ENCODE results near the gene GANAB.
"Not testable (repeated sequence)": the region's sequence is repeated elsewhere in the genome, so short reads cannot be mapped to it uniquely, and the experiment has no call there.

GANAB gene

DNA sequence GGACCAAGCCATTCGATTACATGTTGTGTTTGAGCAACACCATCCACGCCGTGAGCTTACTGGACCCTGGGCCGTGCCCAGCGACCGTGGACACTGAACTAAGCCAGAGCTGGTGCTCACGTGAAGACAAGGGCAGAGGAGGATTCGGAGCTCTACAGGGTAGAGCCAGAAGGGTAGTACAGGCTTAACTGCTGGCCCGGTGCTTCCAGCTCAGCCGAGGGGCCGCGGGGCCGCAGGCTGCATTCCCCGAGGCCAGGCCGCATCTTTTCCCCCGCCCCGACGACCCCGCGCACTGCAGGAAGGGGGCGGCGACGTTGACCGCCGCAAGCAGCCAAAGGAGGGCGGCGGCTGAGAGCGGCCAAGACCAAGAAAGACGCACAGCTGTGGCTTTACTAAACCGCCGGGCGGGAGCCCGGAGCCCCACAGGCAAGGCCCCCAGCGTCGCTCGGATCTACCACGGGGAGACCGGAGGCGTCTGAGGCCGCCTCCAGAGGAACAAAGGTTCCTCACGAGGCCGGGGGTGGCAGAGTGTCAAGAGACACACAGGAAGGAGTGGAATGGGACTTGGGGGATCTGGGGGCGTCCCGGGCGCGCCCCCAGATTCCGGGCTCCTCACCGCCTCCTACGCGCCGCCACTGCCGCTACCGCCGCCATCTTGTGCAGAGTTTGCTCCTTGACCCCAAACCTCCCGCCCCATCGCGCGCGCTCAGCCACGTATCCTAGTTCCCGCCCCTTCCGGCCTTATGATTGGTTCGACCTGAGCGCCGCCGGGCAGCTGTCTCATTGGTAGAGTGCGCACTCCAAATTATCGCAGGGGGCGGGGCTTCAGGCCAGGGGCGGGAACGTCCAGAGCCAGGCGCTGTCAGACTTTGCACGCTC is at the start of gene GANAB:
TSS of gene GANAB (minus strand) at position 668 of the 879 bp plus-strand sequence. CDS start at position 654, 14 bp downstream.
- DNase-seq (ENCODE audit: extremely low spot score, insufficient read length, low read depth) (peak; percentile 98), FAIRE-seq (peak; percentile 97)

DNA sequence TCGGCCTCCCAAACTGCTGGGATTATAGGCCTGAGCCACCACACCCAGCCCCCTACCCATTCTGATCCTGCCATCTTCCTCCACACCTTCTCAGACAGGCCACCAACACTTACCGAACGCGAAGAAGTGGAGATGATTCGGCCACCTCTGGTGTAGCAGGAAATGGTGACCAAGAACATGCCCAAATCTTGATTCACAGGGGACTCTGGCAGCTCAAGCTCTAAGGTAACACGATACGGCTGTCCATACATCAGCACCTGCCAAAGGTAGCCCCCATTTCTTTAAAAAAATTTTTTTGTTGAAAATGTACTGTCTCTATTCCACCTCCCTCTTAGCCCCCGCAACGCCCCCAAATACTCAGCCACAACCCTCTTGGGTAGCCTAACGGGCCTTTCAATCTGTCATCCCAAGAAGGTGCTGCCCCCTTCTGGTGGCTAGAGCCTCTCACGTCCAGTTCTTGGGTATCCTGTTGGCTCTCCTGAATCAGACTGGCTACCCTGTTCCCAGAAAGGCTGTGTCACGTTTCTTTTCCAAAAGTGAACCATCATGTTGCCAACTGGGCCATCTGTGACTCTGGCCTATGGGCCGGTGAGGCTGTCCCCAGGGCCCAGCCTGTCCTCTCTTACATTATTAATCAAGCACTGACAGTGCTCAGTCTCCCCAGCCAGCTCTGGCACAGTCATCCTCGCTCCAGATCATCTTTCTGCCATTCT is 48.2 kb upstream of the GANAB start:
- FAIRE-seq (peak; percentile 75), DNase-seq (ENCODE audit: extremely low spot score, insufficient read length, low read depth) (peak; percentile 54)

DNA sequence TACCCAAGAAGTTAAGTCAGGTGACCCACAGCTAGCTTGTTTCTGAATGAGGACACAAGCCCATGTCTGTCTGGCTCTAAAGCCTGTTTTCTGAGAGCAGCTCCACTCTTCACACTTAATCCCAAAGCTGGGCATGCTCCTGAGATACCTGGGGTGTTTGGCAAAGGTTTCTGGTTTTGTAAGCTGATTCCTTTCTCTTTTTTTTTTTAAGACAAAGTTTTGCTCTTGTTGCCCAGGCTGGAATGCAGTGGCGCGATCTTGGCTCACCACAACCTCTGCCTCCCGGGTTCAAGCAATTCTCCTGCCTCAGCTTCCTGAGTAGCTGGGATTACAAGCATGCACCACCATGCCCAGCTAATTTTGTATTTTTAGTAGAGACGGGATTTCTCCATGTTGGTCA is 47.2 kb upstream of the GANAB start:
- not testable (repeated sequence) for DNase-seq (ENCODE audit: extremely low spot score, insufficient read length, low read depth); FAIRE-seq

DNA sequence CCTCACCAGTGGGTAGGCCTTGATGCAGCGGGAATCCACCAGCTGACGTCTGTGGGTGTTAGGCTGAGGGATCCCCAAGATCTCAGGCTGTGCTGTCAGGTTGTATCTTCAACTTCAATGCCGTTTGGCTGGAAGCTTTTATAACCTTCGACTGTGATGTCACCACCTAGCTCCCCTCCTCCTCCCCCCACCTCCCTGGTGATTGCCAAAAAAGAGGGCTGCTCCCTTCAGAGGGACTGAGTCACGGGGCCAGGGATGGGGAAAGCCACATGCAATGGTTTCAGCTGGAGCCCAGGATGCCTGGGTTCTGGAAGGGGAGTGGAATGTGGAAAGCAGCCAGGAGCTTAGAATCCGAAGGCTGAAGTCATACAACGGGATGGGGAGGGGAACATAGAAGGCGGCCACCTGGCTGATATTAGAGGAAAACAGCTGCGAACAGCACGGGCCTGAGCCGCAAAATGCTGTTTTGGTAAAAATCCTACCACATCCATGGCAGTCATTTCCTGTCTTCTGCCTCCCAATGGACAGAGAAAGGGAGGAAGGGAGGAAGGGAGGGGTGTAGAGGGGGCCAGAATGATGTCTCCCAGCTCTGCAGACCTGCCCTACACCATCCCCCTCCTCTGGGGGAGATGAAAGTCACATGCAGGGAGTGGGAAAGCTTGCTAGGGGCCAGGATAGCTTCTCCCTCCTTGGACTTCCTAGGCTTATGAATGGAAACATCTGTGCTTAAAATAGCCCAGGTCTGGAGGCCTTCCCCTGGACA is 43.2 kb upstream of the GANAB start, which contains the start of gene LRRN4CL:
TSS of gene LRRN4CL (minus strand) at position 110 of the 763 bp plus-strand sequence. CDS start 1,022 bp downstream, outside the sequence.
- FAIRE-seq (no peak), DNase-seq (ENCODE audit: extremely low spot score, insufficient read length, low read depth) (no peak)

DNA sequence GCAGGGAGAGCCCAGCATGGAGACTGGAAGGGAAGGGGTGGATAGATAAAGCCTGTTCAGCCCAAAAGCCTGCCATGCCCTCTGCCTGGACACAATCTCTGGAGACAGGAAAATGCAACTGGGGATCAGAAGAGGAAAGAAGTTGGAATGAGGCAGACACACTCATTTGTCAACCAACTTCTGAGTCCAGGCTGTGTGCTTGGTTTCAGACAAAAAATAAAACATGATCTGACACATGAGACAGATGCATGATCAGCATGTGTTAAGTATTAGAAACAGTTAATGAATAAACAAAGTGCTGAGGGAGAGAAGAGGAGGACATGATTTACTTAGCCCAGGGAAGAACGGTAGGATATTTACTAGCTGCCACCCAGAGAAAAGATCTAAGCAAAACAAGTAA is 42.1 kb upstream of the GANAB start:
- DNase-seq (ENCODE audit: extremely low spot score, insufficient read length, low read depth) (no peak), FAIRE-seq (no peak)

DNA sequence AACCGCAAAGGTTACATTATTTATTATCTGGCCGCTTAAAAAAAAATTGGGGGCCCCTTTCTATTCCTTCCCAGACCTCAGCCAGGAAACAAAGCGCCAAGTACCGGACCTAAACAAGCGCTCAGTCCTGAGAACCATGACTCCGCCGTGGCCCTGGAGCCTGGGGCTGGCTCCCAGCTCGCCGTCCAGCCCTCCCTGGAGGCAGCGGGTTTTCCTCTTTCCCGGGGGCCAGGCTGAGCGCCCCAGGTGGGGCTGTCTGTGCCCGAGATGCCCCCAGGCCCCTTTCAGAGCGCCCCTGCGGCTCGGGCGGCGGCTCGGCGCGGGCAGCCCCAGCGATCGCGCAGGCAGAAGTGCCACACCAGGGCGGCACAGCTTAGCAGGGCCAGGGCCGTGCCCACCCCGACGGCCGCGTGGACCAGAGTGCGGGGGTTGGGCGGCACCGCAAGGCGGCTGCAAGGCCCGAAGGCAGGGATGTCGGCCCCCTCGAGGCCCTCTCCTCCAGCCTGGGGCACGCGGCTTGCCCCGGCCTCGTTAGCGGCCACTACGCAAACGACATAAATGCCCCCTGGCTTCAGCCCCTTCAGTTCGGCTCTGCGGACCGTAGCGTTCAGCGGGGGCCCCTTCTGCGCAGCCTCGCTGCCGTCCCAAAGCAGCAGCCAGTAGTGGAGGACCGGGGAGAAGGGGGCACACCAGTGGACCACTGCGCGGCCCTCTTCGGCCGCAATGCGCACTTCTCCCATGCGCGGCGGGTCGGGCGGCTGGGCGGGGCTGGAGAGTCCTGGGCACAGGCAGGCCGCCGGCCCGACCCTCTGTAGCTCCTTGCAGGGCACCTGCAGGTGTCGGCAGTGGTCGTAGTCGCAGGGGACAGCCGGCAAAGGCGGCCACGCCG is 41.3 kb upstream of the GANAB start:
- DNase-seq (ENCODE audit: extremely low spot score, insufficient read length, low read depth): no peak
- no peak for FAIRE-seq

DNA sequence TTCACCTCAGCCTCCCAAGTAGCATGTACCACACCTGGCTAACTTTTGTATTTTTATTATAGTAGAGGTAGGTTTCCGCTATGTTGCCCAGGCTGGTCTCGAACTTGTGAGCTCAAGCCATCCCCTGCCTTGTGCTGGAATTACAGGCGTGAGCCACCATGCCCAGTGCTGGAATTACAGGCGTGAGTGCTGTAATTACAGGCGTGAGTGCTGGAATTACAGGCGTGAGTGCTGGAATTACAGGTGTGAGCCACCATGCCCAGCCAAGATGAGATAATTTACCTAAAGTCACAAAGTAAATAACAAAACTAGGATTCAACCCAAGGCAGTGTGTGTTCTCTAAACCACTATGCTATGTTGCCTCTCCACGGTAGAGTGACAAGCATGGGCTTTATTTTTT is 36.1 kb upstream of the GANAB start:
- DNase-seq (ENCODE audit: extremely low spot score, insufficient read length, low read depth) (no peak), FAIRE-seq (no peak)

DNA sequence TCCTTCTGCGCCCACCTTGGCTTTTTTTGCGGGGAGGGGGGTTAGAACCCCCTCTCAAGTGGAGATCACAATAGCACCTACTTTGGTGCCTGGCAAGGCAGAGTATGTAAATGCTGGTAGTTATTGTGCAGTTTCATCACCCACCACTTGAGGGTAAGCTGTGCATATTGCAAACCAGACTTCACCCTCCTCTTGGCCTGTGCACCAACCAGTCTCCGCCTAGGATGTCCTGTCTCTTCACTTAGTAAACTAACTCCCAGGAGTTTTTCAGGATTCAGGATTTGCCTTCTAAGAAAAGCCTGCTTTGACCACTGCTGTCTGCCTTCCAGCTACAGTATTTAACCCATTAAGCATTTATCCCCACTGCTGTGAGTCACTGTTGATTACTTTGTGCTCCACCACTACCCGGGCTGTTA is 34.4 kb upstream of the GANAB start:
- FAIRE-seq (no peak), DNase-seq (ENCODE audit: extremely low spot score, insufficient read length, low read depth) (no peak)

DNA sequence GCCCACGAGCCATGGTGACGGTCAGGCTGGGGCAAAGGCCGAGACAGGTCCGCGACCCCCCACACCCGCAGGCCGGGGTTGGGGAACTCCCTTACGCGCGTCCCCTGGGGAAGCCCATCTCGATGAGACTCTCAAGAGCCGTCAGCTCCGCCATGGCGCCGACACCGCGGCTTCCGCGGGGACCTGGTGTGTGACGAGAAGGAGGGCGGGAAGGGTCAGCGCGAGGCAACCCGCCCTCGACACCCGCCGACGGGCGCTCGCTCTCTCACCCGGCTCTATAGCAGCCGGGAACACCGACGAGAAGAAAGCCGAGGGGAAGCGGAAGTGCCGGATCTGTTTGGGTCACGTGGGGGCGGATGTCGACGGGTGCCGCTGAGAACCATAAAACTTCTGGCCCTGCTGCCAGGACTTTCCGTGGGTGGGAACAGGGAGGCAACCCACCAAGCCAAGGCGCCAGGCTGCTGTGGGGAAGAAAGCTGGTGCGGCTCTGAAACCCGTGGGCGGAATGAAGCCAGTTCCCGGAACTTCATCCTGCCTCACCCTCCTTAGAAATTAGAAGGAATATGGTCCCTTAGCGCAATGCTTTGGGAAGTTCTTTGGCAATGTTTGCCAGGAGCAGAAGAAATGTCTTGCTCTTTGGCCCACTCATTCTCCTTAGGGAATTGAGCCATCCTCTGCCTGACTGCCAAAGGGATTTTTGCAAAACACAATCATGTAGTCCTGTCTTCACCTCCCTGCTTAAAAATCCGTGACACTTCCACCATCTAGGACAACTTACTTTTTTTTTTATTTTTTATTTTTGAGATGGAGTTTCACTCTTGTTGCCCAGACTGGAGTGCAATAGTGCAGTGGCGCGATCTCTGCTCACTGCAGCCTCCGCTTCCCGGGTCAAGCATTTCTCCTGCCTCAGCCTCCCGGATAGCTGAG is 32.6 kb upstream of the GANAB start, which contains the start of gene UBXN1:
TSS of gene UBXN1 (minus strand) at position 304 of the 927 bp plus-strand sequence. CDS start at position 154, 150 bp downstream.
- FAIRE-seq: peak; percentile 77
- peak; percentile 87 for DNase-seq (ENCODE audit: extremely low spot score, insufficient read length, low read depth)

DNA sequence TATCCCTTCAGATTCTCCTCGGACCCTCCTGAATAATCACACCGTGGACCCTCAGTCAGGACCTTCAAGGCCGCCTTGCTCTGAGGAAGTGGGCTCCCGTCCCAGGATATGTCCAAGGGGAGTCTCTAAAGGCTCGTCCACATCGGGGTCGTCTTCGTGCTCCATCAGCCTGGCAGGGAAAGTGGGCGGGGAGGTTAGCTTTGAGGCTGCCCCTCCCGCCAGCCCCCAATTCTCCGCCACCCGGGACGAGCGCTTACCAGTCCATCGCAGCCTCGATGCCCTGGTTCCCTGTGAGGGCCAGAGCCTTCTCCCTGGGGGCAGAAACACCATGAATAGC is 32.0 kb upstream of the GANAB start:
- DNase-seq (ENCODE audit: extremely low spot score, insufficient read length, low read depth) (no peak), FAIRE-seq (no peak)

DNA sequence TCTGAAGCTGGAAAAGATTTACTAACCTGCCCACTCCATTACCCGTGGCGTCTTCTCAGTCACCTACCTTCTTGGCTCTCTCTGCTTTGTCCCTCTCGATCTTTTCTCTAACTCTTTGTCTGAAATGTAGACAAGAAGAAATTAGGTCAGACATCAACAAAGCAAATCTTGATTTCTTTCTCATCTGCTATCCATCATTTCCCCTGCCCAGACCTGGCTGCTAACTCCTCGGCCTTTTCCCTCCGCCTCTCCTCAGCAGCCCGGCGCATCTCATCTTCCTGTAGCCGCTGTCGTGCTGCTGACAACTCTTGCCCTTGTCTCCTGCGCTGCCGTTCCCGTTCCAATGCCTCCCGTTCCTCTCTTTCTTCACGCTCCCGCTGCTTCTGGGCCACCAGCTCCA is 31.3 kb upstream of the GANAB start:
- no peak for DNase-seq (ENCODE audit: extremely low spot score, insufficient read length, low read depth)
- no peak for FAIRE-seq

DNA sequence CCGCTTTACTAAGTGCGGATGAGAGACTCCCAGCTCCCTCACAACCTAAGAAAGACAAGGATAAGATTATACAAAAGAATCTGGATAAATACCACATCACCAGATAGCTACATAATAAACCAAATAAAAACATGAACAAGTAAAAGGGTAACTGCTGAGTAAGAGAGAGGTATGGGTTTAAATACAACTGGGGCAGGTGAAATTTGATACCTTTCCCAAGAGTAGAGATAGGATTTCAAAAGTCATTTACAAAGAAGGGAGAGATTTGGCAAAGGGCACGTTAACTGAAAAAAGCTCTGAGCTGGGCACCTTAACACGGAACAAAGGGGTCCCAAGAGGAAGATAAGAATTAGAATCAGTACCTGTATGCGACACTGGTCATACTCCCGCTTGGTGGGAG is 30.7 kb upstream of the GANAB start:
- DNase-seq (ENCODE audit: extremely low spot score, insufficient read length, low read depth) (no peak), FAIRE-seq (no peak)

DNA sequence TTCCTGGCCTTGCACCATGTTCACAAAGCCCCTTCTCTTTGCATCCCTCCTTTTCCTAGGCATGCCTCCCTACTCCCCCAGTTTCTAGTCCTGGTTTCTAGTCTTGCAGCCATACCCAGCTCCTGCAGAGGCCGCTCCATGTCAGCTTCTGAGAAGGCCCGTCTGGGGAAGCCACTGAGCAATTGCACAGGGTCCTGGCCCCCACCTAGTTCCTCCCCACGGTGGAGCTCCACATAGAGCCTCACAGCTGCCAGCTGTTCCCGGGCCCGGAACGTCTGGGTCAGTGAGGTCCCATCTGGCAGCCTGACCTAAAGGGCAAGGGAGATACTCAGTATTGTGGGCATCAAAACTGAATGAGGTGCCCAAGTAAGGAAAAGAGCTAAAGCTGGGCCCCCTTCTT is 30.3 kb upstream of the GANAB start:
- DNase-seq (ENCODE audit: extremely low spot score, insufficient read length, low read depth): no peak
- FAIRE-seq: no peak

DNA sequence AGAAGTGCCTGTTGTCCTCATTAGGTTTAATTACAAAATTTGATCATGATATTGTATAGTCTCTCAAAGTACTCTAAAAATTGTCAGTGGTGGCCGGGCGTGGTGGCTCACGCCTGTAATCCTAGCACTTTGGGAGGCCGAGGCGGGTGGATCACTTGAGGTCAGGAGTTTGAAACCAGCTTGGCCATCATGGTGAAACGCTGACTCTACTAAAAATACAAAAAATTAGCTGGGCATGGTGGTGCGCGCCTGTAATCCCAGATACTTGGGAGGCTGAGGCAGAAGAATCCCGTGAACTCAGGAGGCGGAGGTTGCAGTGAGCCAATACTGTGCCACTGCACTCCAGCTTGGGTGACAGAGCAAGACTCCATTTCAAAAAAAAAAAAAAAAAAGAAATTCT is 29.0 kb upstream of the GANAB start:
- not testable (repeated sequence) for DNase-seq (ENCODE audit: extremely low spot score, insufficient read length, low read depth); FAIRE-seq

DNA sequence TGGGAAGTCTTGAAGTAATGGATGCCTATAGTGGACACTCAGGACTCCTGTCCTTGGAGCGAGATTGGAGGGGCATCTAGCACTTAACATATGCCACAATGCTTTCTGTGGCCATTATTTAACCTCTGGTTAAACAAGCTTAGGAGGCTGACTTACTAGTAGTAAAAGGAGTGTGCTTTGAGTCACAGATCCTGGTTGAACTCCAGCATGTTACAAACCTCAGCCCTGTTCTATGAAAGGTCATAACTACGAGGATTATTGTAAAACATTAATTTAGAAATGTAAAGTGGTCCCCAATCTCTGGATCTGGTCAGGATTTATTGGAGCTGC is 26.7 kb upstream of the GANAB start:
- FAIRE-seq: no peak
- no peak for DNase-seq (ENCODE audit: extremely low spot score, insufficient read length, low read depth)

DNA sequence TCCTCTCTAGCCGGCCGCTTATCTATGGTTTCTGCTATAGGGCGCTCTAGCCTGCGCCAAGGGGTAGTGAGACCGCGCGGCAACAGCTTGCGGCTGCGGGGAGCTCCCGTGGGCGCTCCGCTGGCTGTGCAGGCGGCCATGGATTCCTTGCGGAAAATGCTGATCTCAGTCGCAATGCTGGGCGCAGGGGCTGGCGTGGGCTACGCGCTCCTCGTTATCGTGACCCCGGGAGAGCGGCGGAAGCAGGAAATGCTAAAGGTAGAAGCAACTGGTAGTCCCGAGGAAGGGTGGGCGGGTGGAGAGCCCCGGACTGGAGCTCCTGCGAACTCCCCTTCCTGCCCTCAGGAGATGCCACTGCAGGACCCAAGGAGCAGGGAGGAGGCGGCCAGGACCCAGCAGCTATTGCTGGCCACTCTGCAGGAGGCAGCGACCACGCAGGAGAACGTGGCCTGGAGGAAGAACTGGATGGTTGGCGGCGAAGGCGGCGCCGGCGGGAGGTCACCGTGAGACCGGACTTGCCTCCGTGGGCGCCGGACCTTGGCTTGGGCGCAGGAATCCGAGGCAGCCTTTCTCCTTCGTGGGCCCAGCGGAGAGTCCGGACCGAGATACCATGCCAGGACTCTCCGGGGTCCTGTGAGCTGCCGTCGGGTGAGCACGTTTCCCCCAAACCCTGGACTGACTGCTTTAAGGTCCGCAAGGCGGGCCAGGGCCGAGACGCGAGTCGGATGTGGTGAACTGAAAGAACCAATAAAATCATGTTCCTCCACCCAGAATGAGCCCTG is 25.4 kb upstream of the GANAB start, which contains the start of the genes LBHD1 and UQCC3:
TSS of gene LBHD1 (minus strand) at position 660 of the 782 bp plus-strand sequence. CDS start 2,236 bp downstream, outside the sequence.
TSS of gene UQCC3 (plus strand) at position 66 of the 782 bp plus-strand sequence. CDS start at position 139, 73 bp downstream.
- DNase-seq (ENCODE audit: extremely low spot score, insufficient read length, low read depth): peak; percentile 69
- no peak for FAIRE-seq

DNA sequence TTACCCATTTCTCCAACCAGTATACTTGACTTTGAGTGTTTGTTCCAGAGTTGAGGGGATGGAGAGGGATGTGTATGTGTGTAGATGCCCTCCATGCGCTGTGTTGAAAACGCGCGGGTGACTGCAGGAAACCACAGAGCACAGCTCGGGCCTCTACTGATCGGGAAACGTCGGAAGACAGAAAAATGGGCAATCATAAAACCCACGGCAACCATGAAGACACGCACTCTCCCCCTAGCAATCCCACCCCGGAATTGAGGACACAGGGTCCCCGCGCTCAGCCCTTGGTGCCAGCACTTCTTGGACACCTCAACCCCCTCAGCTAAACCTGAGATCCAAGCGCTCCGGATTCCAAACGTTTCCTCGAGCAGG is 24.8 kb upstream of the GANAB start:
- DNase-seq (ENCODE audit: extremely low spot score, insufficient read length, low read depth) (no peak), FAIRE-seq (no peak)

Data from GM18507 (cell line).